Hematopoietic multipotent progenitor cell treated with erythropoietin and hydrocortisone succinate and interleukin-3 and kit ligand, for 17 days (in vitro differentiated cells): ENCODE measurements around the gene COL19A1.

ENCODE experiments used
- DNase-seq: peaks from one replicate; pipeline ENCODE4 v3.0.0-alpha.2; 2015; ENCODE audit warnings: low spot score

The COL19A1 gene

DNA sequence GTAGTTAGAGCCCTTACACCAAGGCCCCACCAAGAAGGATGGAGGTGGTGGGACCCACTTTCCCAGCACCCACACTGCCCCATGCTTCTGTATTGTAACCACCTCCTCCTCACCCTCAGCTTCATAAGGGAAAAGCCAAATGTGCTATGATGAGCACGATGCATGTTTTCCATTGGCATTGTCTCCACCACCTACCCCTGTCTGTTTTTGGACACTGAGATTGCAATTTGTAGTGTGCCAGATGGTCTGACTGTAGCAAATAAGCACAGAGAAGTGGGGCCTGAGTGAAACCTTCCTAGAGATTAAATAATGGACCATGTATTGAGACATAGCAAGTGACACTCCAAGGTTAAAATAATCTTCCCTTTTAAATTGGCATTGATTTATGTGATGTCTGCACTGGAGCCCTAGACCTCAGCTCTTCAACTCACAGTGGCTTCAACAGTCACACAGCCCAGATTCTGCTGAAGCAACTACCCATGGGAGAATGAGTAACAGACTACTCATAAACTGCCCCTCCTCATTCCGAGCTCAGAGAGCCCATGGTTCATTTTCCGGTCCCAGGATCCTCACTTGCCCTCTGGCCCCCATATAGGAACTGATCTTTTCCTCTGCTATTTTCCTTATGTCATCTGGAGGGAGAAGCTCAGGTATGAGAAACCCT, 258.7 kb downstream of the COL19A1 start:
- no peak for DNase-seq

GRCh38 chr6:70125602-70126001, 259.2 kb downstream of the COL19A1 start:
- DNase-seq, result no peak

DNA sequence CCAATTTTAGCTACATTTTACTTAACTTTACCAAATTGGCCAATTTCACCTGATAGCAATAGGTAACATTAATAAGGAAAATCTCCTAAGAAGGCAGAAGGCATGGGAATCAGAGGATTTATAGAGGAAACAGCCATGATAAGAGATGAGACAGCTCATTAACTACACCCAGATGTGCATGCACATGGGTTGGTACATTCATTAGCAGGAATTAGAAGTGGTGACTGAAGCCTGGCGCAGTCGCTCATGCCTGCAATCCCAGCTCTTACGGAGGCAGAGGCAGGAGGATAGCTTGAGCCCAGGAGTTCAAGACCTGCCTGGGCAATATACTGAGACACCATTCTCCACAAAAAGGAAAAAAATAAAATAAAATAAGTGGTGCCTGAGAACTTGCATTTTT, 263.0 kb downstream of the COL19A1 start:
- DNase-seq, result no peak

- no peak for DNase-seq
Observed at GRCh38 chr6:70130865-70131264, 264.5 kb downstream of the COL19A1 start.

DNA sequence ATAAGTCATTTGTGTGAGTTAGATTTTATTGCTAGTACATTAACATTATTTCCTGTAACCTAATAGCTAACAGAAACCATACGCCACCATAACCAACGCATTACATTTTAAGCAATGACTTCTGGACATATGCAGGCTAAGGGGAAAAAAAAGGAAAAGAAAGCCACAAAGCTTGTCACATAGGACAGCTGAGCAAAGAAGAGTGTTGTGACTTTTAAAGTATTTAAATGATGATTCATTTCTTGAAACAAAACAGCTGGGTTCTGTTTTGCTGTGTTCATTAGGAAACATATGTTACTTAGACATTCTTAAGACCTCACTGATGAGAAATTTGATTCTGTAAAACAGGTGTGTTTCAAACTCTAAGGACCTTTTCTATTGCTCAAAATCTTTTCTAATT, 265.2 kb downstream of the COL19A1 start:
- DNase-seq, result no peak

GRCh38 chr6:70133246-70133645, 266.9 kb downstream of the COL19A1 start:
- no peak for DNase-seq

- DNase-seq, result no peak
Observed at GRCh38 chr6:70134542-70134941, 268.2 kb downstream of the COL19A1 start.

GRCh38 chr6:70135219-70136160, 269.1 kb downstream of the COL19A1 start:
- DNase-seq, result no peak

DNA sequence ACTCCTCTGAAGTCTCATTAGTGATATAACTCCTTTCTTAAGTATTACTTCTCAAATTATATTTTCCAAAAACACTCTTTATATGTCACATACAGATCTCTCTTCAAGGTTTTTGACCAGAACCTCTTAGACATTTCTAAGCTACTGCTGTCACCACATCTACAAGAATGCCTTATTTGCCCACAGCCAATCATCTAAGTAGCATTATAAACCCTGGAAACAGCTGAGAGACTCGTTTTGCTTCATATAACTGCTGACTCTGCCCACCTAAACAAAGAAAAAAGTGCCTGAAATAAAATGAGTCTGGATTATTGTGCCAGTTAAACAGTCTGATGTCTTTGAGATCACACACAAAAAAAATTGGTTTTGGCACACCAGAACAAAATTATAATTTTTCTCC, 270.6 kb downstream of the COL19A1 start:
- no peak for DNase-seq

DNA sequence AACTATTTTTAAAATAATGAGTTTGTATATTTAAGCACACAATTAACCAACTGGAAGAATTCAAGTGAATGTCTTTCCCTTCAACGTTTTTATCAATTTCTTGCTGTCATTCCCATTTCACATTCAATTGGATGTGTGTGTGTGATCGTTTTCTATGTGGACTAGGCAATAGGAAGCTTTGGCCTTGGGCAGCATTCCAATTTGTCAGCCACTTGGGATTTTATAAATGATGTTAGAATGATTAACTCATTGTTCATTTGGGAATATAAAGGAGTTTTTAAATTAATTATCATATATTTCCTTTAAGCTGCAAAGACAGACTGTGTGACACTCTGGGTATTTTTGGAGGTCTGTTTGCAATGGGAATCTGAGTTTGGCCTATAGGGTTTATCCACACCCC, 274.1 kb downstream of the COL19A1 start:
- DNase-seq, result no peak

- no peak for DNase-seq
Observed at GRCh38 chr6:70142034-70142433, 275.7 kb downstream of the COL19A1 start.

DNA sequence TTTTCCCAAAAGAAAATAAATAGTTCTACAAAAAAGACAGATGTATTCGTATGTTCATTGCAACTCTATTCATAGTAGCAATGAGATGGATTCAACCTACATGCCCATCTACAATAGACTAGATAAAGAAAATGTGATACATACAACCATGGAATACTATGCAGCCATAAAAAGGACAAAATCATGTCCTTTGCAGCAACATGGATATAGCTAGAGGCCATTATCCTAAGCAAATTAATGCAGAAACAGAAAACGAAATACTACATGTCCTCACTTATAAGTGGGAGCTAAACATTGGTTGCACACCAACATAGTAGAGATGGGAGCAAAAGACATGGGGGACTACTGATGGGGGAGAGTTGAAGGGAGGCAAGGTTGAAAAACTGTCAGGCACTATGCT, 278.8 kb downstream of the COL19A1 start:
- no peak for DNase-seq

GRCh38 chr6:70149209-70149788, 282.9 kb downstream of the COL19A1 start:
- no peak for DNase-seq

DNA sequence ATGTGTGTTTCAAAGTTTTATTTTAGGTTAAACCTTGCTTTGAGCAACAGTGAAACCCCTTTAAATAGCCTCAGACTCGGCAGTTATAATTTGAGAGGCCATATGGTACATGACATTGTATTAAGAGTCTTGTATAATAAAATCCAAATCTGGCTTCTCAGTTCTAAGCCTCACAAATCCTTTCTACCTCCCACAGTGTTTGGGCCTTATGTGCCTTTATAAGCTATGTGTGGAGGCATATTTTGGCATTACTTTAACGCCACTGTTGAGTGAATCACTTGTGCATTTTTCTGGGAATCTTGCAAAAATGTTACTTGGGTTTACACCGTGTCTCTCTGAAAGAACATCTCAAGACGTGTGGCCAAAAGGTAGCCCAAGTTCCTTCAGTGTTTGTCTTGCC, 284.2 kb downstream of the COL19A1 start:
- no peak for DNase-seq

GRCh38 chr6:70151616-70152015, 285.3 kb downstream of the COL19A1 start:
- DNase-seq, result no peak

DNA sequence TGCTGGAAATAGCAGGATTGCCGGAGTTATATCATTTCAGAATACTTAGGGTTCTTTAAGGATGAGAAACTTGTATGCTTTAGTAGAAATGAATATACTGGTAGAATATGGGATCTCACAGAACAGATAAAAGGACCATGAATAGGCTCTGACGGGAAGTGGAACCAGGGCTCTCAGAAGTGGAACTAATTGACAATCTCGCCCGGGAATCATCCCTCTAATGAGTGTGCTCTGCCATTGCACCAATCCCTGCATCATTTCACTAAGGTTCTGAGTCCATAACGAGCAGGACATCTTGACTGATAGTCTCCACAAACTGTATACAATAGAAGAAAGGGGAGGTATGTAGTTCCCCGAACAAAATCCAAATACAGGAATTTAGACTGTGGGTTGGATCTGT, 286.4 kb downstream of the COL19A1 start:
- DNase-seq, result no peak

GRCh38 chr6:70157086-70157485, 290.7 kb downstream of the COL19A1 start:
- DNase-seq, result no peak

- no peak for DNase-seq
Observed at GRCh38 chr6:70160276-70160675, 293.9 kb downstream of the COL19A1 start.

- DNase-seq, result no peak
Observed at GRCh38 chr6:70162972-70163371, 296.6 kb downstream of the COL19A1 start.

- no peak for DNase-seq
Observed at GRCh38 chr6:70163795-70164194, 297.4 kb downstream of the COL19A1 start.

- no peak for DNase-seq
Observed at GRCh38 chr6:70164556-70164955, 298.2 kb downstream of the COL19A1 start.

GRCh38 chr6:70166088-70166958, 300.0 kb downstream of the COL19A1 start:
- DNase-seq, result no peak
